DND-41 (cell line): Measurements from ENCODE around the gene GTF2IRD1.
A peak's percentile ranks its signal among the peaks of the same experiment; 100 is the strongest.

Source experiments
- EZH2 ChIP-seq: IDR thresholded peaks from 3 replicates; pipeline ENCODE4 v1.6.1; 2012; ENCODE audit warnings: borderline replicate concordance, low read depth, mild to moderate bottlenecking, moderate library complexity, low read length, inconsistent platforms; ENCODE audit not compliant: severe bottlenecking
- TF ChIP-seq, protein P1 (sequence below): IDR thresholded peaks from 2 replicates; pipeline ENCODE4 v1.5.1; 2012; ENCODE audit warnings: borderline replicate concordance, low read length, moderate library complexity, mild to moderate bottlenecking; ENCODE audit not compliant: poor library complexity, severe bottlenecking; ENCODE audit errors: extremely low read depth

DNA sequence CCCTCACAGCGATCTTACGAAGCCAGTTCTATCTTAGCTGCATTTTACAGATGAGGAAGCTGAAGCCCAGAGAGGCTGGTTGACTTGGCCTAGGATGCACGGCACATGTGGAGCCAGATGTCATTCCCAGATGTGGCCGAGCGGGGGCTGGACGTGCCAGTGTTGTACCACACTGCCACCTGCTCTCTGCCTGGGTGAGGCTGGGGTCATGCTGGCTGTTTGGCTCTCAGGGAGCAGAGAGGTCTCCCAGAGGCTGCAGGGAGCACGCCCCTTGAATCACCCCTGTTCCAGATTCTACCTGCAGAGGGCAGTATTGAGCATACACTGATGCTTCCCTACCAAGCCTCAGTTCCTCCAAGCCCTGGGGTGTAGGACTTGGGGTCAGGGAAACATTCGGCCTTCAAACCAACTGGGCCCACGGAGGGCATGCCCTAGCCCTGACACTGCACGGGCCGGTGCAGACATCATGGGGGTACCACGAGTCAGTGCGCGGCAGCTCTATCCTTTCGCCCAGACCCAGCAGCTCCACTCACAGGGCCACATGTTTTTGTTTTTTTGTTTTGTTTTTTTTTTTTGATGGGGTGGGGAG is 3.8 kb upstream of the GTF2IRD1 start:
- TF ChIP-seq EZH2: no peak
- TF ChIP-seq, protein P1, sequence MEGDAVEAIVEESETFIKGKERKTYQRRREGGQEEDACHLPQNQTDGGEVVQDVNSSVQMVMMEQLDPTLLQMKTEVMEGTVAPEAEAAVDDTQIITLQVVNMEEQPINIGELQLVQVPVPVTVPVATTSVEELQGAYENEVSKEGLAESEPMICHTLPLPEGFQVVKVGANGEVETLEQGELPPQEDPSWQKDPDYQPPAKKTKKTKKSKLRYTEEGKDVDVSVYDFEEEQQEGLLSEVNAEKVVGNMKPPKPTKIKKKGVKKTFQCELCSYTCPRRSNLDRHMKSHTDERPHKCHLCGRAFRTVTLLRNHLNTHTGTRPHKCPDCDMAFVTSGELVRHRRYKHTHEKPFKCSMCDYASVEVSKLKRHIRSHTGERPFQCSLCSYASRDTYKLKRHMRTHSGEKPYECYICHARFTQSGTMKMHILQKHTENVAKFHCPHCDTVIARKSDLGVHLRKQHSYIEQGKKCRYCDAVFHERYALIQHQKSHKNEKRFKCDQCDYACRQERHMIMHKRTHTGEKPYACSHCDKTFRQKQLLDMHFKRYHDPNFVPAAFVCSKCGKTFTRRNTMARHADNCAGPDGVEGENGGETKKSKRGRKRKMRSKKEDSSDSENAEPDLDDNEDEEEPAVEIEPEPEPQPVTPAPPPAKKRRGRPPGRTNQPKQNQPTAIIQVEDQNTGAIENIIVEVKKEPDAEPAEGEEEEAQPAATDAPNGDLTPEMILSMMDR: peak; percentile 92
